A549 (cell line): ENCODE data around the gene ZNF287. TPM values are rescaled to one million over a fixed set of nuclear protein-coding genes. Genes with fewer than 3 reads are reported as not detected.

Source experiments
- ATAC-seq, 2 experiments: fragments of 200-7000 bp in 1 of 2; fragments of >200 bp in 1 of 2; cut with Nextera tagmentation in 1 of 2; cut with Tn5 transposase in 1 of 2; 3 replicates each; pipeline versions ENCODE4 v1.8.0 to v1.9.1; 2018 to 2020; ENCODE audit warnings: mild to moderate bottlenecking in 1 of 2, moderate library complexity in 1 of 2
- CTCF ChIA-PET: fragments of 300-600 bp; sonication (Branson Sonifier 250); formaldehyde crosslinking; extraction: SDS; loops from one replicate; lab custom pipeline; 2021; ENCODE audit warnings: antibody characterized with exemption, inconsistent platforms; lab: Yijun Ruan, JAX
- POLR2A ChIA-PET: fragments of 350-600 bp; formaldehyde crosslinking; extraction: SDS; loops from one replicate; lab custom pipeline; 2021; ENCODE audit warnings: antibody characterized with exemption, inconsistent platforms; lab: Yijun Ruan, JAX
- DNase-seq, 2 experiments: peaks; one replicate each; pipeline versions ENCODE4 v3.0.0 to v3.0.0-alpha.2; 2011 to 2016; ENCODE audit warnings: low read depth in 1 of 2, low spot score in 1 of 2
- FAIRE-seq: peaks from 2 replicates; lab custom pipeline; 2011; peaks lifted over from hg19 to GRCh38; lab: Jason Lieb, UNC
- H3K27ac ChIP-seq, 2 experiments: fragments of >200 bp; sonication (Bioruptor Twin); formaldehyde crosslinking; 3 replicates each; pipeline ENCODE4 v1.5.1; 2016 to 2017
- H3K4me1 ChIP-seq: fragments of >200 bp; sonication (Bioruptor Twin); formaldehyde crosslinking; 3 replicates; pipeline ENCODE4 v1.6.1; 2016
- H3K4me2 ChIP-seq: fragments of >200 bp; sonication (Bioruptor Twin); formaldehyde crosslinking; 3 replicates; pipeline ENCODE4 v1.6.1; 2016
- H3K4me3 ChIP-seq: fragments of >200 bp; sonication (Bioruptor Twin); formaldehyde crosslinking; 3 replicates; pipeline ENCODE4 v1.5.1; 2016
- H3K9me3 ChIP-seq: fragments of >200 bp; sonication (Bioruptor Twin); formaldehyde crosslinking; 3 replicates; pipeline ENCODE4 v1.6.1; 2016
- CEBPB ChIP-seq, 2 experiments: fragments of >200 bp in 1 of 2; sonication (Bioruptor Twin) in 1 of 2; formaldehyde crosslinking in 1 of 2; IDR thresholded peaks; 2 replicates each; pipeline ENCODE4 v1.6.1; 2012 to 2016
- CHD4 ChIP-seq: fragments of 200-600 bp; sonication (generic); IDR thresholded peaks from 2 replicates; pipeline ENCODE4 v1.6.1; 2016; ENCODE audit warnings: antibody characterized with exemption, mild to moderate bottlenecking, borderline replicate concordance
- ESRRA ChIP-seq: fragments of 150-350 bp; IDR thresholded peaks from 2 replicates; pipeline ENCODE4 v1.6.1; 2014; ENCODE audit warnings: mild to moderate bottlenecking, low read length, borderline replicate concordance
- FOSB ChIP-seq: fragments of 250-450 bp; sonication (Bioruptor Pico); IDR thresholded peaks from 2 replicates; pipeline ENCODE4 v1.5.0; 2020; ENCODE audit warnings: mild to moderate bottlenecking, moderate library complexity
- FOSL2 ChIP-seq, 2 experiments: fragments of 450-650 bp in 1 of 2; fragments of >200 bp in 1 of 2; sonication (Bioruptor Twin) in 1 of 2; formaldehyde crosslinking; IDR thresholded peaks; 2 replicates each; pipeline versions ENCODE4 v1.5.0 to v1.6.1; 2016 to 2020; ENCODE audit warnings: mild to moderate bottlenecking in 1 of 2, moderate library complexity in 1 of 2
- GATA3 ChIP-seq: IDR thresholded peaks from 2 replicates; pipeline ENCODE4 v1.6.1; 2012; ENCODE audit warnings: borderline replicate concordance
- HDAC2 ChIP-seq: fragments of 200-600 bp; sonication (generic); IDR thresholded peaks from 2 replicates; pipeline ENCODE4 v1.6.1; 2016
- HOXA7 ChIP-seq: fragments of 250-450 bp; sonication (Bioruptor Pico); IDR thresholded peaks from 2 replicates; pipeline ENCODE4 v1.5.0; 2020; ENCODE audit warnings: mild to moderate bottlenecking, moderate library complexity
- JUN ChIP-seq, 2 experiments: fragments of >200 bp; sonication (Bioruptor Twin); formaldehyde crosslinking; IDR thresholded peaks; 2 replicates in 1 of 2; 3 replicates in 1 of 2; pipeline ENCODE4 v1.6.1; 2016 to 2017
- KDM1A ChIP-seq: fragments of 200-600 bp; sonication (generic); IDR thresholded peaks from 2 replicates; pipeline ENCODE4 v1.6.1; 2016; ENCODE audit warnings: low read depth, mild to moderate bottlenecking
- MAFK ChIP-seq: fragments of 450-650 bp; IDR thresholded peaks from 2 replicates; pipeline ENCODE4 v1.6.1; 2014; ENCODE audit not compliant: partially characterized antibody
- MYC ChIP-seq: IDR thresholded peaks from 2 replicates; pipeline ENCODE4 v1.6.1; 2012; ENCODE audit warnings: mild to moderate bottlenecking, inconsistent platforms, low read length, improper control_type of control experiment, borderline replicate concordance
- PHF8 ChIP-seq: fragments of 200-600 bp; sonication (generic); IDR thresholded peaks from 2 replicates; pipeline ENCODE4 v1.6.1; 2016; ENCODE audit warnings: low read depth, mild to moderate bottlenecking, antibody characterized with exemption, moderate library complexity, borderline replicate concordance
- RAD21 ChIP-seq, 2 experiments: fragments of >200 bp in 1 of 2; sonication (Bioruptor Twin) in 1 of 2; formaldehyde crosslinking in 1 of 2; IDR thresholded peaks in 1 of 2; conservative IDR thresholded peaks in 1 of 2; 2 replicates in 1 of 2; 3 replicates in 1 of 2; pipeline ENCODE4 v1.6.1; 2012 to 2018; ENCODE audit warnings: inconsistent platforms in 1 of 2
- RNF2 ChIP-seq: fragments of 200-600 bp; sonication (generic); IDR thresholded peaks from 2 replicates; pipeline ENCODE4 v1.6.1; 2016; ENCODE audit warnings: low read depth, mild to moderate bottlenecking, antibody characterized with exemption, moderate library complexity, borderline replicate concordance
- SMC3 ChIP-seq: fragments of >200 bp; sonication (Bioruptor Twin); formaldehyde crosslinking; IDR thresholded peaks from 3 replicates; pipeline ENCODE4 v1.6.1; 2018; ENCODE audit warnings: inconsistent platforms
- ZC3H11A ChIP-seq: fragments of 450-650 bp; IDR thresholded peaks from 2 replicates; pipeline ENCODE4 v1.6.1; 2014; ENCODE audit warnings: antibody characterized with exemption, mild to moderate bottlenecking
- ZSCAN20 ChIP-seq: fragments of 250-450 bp; sonication (Bioruptor Pico); IDR thresholded peaks from 2 replicates; pipeline ENCODE4 v1.8.0; 2022; ENCODE audit warnings: mild to moderate bottlenecking, moderate library complexity
- WGBS: methylation state at CpG from one replicate; pipeline ENCODE4 v1.1.6; 2017; ENCODE audit errors: missing lambda C conversion rate; 5-methylcytosine and 5-hydroxymethylcytosine counted together
- polyA plus RNA-seq, 4 experiments: library from polyadenylated mRNA; depleted of rRNA in 3 of 4; stranded (reverse); fragments of >200 nt; fragmentation: RNase III in 1 of 4; extraction: RNeasy Plus Mini Kit Qiagen cat#74134 plus additional on column Dnase treatment in 1 of 4; gene quantifications; 2 replicates in 3 of 4; 3 replicates in 1 of 4; pipeline ENCODE4 v1.2.3, GENCODE V29; 2011 to 2017
- TF ChIP-seq, protein P1 (sequence below): fragments of >200 bp; sonication (Bioruptor Twin); formaldehyde crosslinking; IDR thresholded peaks from 2 replicates; pipeline ENCODE4 v1.6.1; 2016
- TF ChIP-seq, protein P2 (sequence below): fragments of >200 bp; sonication (Bioruptor Twin); formaldehyde crosslinking; IDR thresholded peaks from 3 replicates; pipeline ENCODE4 v1.6.1; 2016
- TF ChIP-seq, protein P3 (sequence below): fragments of 250-450 bp; sonication (Bioruptor Pico); IDR thresholded peaks from 2 replicates; pipeline ENCODE4 v1.5.0; 2021; ENCODE audit warnings: mild to moderate bottlenecking, moderate library complexity, borderline replicate concordance

Gene ZNF287
- polyA plus RNA-seq, 2 of the 4 experiments (the other 2 are of a cell fraction), result 13.5 to 16.7 TPM

DNA sequence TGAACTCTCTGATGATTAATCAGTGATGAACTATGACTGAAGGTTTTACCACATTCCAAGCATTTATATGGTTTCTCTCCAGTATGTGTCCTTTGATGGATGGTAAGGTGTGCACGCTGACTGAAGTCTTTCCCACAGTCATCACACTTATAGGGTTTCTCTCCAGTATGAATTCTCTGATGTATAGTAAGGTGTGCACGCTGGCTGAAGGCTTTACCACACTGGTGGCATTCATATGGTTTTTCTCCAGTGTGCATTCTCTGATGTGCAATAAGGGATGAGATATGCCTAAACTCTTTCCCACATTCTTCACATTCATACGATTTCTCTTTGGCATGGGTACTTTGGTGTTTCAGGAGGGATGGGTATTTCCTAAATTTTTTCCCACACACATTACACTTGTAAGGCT is 16.4 kb downstream of the ZNF287 start:
- TF ChIP-seq GATA3 (peak; percentile 7; the same call in 1 of the 2 replicates), MAFK (no peak), KDM1A (no peak), MYC (no peak)
- no peak overlapping the region for H3K4me2 ChIP-seq
- peaks cover 99% of the 10 kb centered on the region for H3K9me3 ChIP-seq
- POLR2A ChIA-PET, result no interaction called here
- ATAC-seq (no peak), DNase-seq (peak in 1 of 2 experiments; percentile 24), FAIRE-seq (no peak)
- CTCF ChIA-PET, result no interaction called here
- WGBS, result 85% methylated on average over 3 of the region's 3 CpGs
- H3K4me3 ChIP-seq, result no peak overlapping the region
- H3K27ac ChIP-seq, result no peak overlapping the region
- no peaks in the 10 kb centered on the region for H3K4me1 ChIP-seq

GRCh38 chr17:16551878-16552636 is 16.9 kb downstream of the ZNF287 start:
- FAIRE-seq (peak; percentile 39), DNase-seq (peak in 1 of 2 experiments; percentile 8), ATAC-seq (no peak)
- WGBS, result 53% methylated on average over 4 of the region's 4 CpGs
- H3K27ac ChIP-seq, result no peak overlapping the region
- H3K9me3 ChIP-seq, result peaks cover 99% of the 10 kb centered on the region
- no peak overlapping the region for H3K4me2 ChIP-seq
- H3K4me3 ChIP-seq, result no peak overlapping the region
- no peaks in the 10 kb centered on the region for H3K4me1 ChIP-seq
- ChIA-PET POLR2A (no interaction called here), CTCF (no interaction called here)
- TF ChIP-seq, protein P1, sequence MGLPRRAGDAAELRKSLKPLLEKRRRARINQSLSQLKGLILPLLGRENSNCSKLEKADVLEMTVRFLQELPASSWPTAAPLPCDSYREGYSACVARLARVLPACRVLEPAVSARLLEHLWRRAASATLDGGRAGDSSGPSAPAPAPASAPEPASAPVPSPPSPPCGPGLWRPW, result peak; percentile 54; the same call in 1 of the 2 replicates
- TF ChIP-seq MAFK, result no peak

DNA sequence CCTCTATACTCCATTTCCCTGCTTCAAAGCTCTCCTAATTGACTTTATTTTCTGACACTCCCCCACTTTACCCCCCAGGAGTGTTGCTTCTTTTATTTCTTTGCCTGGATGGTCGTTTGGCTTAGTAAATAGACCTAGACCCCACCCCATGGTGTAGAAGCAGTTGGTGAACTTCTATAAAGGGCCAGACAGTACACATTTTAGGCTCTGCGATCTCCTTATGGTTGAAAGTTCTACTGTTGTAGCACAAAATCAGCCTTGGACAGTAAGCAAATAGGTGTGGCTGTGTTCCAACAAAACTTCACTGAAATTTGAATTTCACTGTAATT is 31.9 kb downstream of the ZNF287 start:
- peaks cover 53% of the 10 kb centered on the region for H3K9me3 ChIP-seq
- WGBS, result 45% methylated on average over 2 of the region's 2 CpGs
- no peak overlapping the region for H3K4me3 ChIP-seq
- no peak for ATAC-seq
- H3K4me1 ChIP-seq, result no peaks in the 10 kb centered on the region
- peak overlapping the region; percentile 74; the same call in 1 of the 3 replicates for H3K4me2 ChIP-seq
- no peak overlapping the region for H3K27ac ChIP-seq
- POLR2A ChIA-PET, result no interaction called here
- TF ChIP-seq CEBPB (IDR thresholded peaks at IDR 0.05), result no peak
- no peak for TF ChIP-seq GATA3
- TF ChIP-seq, protein P2, sequence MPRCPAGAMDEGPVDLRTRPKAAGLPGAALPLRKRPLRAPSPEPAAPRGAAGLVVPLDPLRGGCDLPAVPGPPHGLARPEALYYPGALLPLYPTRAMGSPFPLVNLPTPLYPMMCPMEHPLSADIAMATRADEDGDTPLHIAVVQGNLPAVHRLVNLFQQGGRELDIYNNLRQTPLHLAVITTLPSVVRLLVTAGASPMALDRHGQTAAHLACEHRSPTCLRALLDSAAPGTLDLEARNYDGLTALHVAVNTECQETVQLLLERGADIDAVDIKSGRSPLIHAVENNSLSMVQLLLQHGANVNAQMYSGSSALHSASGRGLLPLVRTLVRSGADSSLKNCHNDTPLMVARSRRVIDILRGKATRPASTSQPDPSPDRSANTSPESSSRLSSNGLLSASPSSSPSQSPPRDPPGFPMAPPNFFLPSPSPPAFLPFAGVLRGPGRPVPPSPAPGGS, result no peak
- no peak for TF ChIP-seq ESRRA
- no peak for TF ChIP-seq ZC3H11A
- TF ChIP-seq JUN (IDR thresholded peaks at IDR 0.05), result 0 out of 5 replicates have a peak, but pooled peaks of 1 of the 2 experiments have one; percentile 15
- TF ChIP-seq ZSCAN20 (CRISPR knock-in tag), result no peak
- TF ChIP-seq, all 56 proteins: peak for 1
- DNase-seq (no peak), FAIRE-seq (no peak)
- CTCF ChIA-PET, result interaction anchor here (0.9 to 1.0 kb wide), 2 partner anchors 16 to 35 kb away, joined by 5 read pairs; no protein-coding TSS in a partner anchor

DNA sequence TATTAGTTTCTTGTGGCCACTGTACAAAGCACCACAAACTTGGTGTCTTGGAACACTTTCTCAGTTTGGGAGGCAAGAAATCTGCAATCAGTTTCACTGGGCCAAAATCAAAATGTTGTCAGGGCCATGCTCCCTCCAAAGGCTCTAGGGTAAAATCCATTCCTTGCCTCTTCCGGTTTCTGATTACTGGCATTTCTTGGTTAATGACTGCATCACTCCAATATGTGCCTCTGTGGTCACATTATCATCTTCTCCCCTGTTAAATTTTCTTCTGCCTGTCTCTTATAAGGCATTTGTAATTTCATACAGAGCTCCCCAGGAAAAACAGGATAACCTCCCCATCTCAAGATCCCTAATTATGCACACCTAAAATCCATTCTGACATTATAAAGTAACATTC is 34.8 kb downstream of the ZNF287 start:
- no peak overlapping the region for H3K4me3 ChIP-seq
- DNase-seq, result no peak
- CTCF ChIA-PET, result interaction anchor here (7.6 kb wide), 1 partner anchor 12 kb away, joined by 64 read pairs; no protein-coding TSS in a partner anchor
- no peak for FAIRE-seq
- POLR2A ChIA-PET, result no interaction called here
- no peak overlapping the region for H3K27ac ChIP-seq
- H3K4me1 ChIP-seq, result no peaks in the 10 kb centered on the region
- 95% methylated on average over 1 of the region's 1 CpG for WGBS
- TF ChIP-seq, protein P3, sequence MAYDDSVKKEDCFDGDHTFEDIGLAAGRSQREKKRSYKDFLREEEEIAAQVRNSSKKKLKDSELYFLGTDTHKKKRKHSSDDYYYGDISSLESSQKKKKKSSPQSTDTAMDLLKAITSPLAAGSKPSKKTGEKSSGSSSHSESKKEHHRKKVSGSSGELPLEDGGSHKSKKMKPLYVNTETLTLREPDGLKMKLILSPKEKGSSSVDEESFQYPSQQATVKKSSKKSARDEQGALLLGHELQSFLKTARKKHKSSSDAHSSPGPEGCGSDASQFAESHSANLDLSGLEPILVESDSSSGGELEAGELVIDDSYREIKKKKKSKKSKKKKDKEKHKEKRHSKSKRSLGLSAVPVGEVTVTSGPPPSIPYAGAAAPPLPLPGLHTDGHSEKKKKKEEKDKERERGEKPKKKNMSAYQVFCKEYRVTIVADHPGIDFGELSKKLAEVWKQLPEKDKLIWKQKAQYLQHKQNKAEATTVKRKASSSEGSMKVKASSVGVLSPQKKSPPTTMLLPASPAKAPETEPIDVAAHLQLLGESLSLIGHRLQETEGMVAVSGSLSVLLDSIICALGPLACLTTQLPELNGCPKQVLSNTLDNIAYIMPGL (CRISPR knock-in tag), result no peak
- TF ChIP-seq RNF2 (no peak), CHD4 (no peak), FOSL2 (IDR thresholded peaks at IDR 0.05) (no peak), FOSL2 (CRISPR knock-in tag; IDR thresholded peaks at IDR 0.05) (no peak), PHF8 (no peak), RAD21 (conservative IDR thresholded peaks at IDR 0.05 in 1 of 2, IDR thresholded peaks at IDR 0.05 in 1 of 2) (no peak), FOSB (CRISPR knock-in tag) (no peak), HDAC2 (no peak), SMC3 (no peak), HOXA7 (no peak)
- TF ChIP-seq, protein P2, result no peak
- no peak for ATAC-seq
- peaks cover 27% of the 10 kb centered on the region for H3K9me3 ChIP-seq
- no peak overlapping the region for H3K4me2 ChIP-seq
